HL-60 (cell line): ENCODE data around the gene DGKI.

Experiments used
- DNase-seq, 2 experiments: peaks; one replicate each; pipeline ENCODE4 v3.0.0-alpha.2; 2010 to 2020; ENCODE audit warnings: low read depth in 1 of 2, low spot score in 1 of 2
- H3K27ac ChIP-seq: fragments of 250-450 bp; sonication (Bioruptor Pico); replicated peaks from 2 replicates; pipeline ENCODE4 v1.5.1; 2020; ENCODE audit warnings: mild to moderate bottlenecking, moderate library complexity
- H3K27me3 ChIP-seq: fragments of 250-450 bp; sonication (Bioruptor Pico); 2 replicates; pipeline ENCODE4 v1.5.1; 2021; ENCODE audit warnings: mild to moderate bottlenecking, moderate library complexity; ENCODE audit not compliant: insufficient read depth, poor library complexity, severe bottlenecking
- H3K4me3 ChIP-seq: replicated peaks from 2 replicates; pipeline ENCODE4 v1.5.1; 2011; ENCODE audit warnings: mild to moderate bottlenecking, control low read depth, low read length; ENCODE audit not compliant: insufficient read depth
- GABPA ChIP-seq: IDR thresholded peaks from 2 replicates; pipeline ENCODE4 v1.6.1; 2012; ENCODE audit warnings: low read depth
- POLR2AphosphoS5 ChIP-seq: IDR thresholded peaks from 2 replicates; pipeline ENCODE4 v1.6.1; 2012; ENCODE audit warnings: low read depth
- SPI1 ChIP-seq: IDR thresholded peaks from 2 replicates; pipeline ENCODE4 v1.6.1; 2012; ENCODE audit warnings: low read depth, mild to moderate bottlenecking, borderline replicate concordance
- TF ChIP-seq, protein P1 (sequence below): IDR thresholded peaks from one replicate; pipeline ENCODE4 v1.5.1; 2011; ENCODE audit warnings: low read length, control low read depth, inconsistent platforms; ENCODE audit not compliant: insufficient read depth
- TF ChIP-seq, protein P2 (sequence below): IDR thresholded peaks from 2 replicates; pipeline ENCODE4 v1.6.1; 2012; ENCODE audit warnings: low read depth; ENCODE audit not compliant: insufficient replicate concordance

DGKI gene

GRCh38 chr7:137606061-137606674 lies 240.6 kb downstream of the DGKI start:
- Histone ChIP-seq H3K4me3 (no peak overlapping the region), H3K27me3 (peaks cover 5% of the 10 kb centered on the region), H3K27ac (no peak overlapping the region)
- TF ChIP-seq, protein P1, sequence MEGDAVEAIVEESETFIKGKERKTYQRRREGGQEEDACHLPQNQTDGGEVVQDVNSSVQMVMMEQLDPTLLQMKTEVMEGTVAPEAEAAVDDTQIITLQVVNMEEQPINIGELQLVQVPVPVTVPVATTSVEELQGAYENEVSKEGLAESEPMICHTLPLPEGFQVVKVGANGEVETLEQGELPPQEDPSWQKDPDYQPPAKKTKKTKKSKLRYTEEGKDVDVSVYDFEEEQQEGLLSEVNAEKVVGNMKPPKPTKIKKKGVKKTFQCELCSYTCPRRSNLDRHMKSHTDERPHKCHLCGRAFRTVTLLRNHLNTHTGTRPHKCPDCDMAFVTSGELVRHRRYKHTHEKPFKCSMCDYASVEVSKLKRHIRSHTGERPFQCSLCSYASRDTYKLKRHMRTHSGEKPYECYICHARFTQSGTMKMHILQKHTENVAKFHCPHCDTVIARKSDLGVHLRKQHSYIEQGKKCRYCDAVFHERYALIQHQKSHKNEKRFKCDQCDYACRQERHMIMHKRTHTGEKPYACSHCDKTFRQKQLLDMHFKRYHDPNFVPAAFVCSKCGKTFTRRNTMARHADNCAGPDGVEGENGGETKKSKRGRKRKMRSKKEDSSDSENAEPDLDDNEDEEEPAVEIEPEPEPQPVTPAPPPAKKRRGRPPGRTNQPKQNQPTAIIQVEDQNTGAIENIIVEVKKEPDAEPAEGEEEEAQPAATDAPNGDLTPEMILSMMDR = peak; percentile 7
- no peak for TF ChIP-seq POLR2AphosphoS5
- DNase-seq = no peak

- Histone ChIP-seq H3K27ac (no peak overlapping the region), H3K27me3 (peaks cover 5% of the 10 kb centered on the region), H3K4me3 (no peak overlapping the region)
- TF ChIP-seq GABPA = no peak
- TF ChIP-seq POLR2AphosphoS5 = no peak
- no peak for TF ChIP-seq SPI1
- TF ChIP-seq, protein P1 = no peak
- TF ChIP-seq, protein P2, sequence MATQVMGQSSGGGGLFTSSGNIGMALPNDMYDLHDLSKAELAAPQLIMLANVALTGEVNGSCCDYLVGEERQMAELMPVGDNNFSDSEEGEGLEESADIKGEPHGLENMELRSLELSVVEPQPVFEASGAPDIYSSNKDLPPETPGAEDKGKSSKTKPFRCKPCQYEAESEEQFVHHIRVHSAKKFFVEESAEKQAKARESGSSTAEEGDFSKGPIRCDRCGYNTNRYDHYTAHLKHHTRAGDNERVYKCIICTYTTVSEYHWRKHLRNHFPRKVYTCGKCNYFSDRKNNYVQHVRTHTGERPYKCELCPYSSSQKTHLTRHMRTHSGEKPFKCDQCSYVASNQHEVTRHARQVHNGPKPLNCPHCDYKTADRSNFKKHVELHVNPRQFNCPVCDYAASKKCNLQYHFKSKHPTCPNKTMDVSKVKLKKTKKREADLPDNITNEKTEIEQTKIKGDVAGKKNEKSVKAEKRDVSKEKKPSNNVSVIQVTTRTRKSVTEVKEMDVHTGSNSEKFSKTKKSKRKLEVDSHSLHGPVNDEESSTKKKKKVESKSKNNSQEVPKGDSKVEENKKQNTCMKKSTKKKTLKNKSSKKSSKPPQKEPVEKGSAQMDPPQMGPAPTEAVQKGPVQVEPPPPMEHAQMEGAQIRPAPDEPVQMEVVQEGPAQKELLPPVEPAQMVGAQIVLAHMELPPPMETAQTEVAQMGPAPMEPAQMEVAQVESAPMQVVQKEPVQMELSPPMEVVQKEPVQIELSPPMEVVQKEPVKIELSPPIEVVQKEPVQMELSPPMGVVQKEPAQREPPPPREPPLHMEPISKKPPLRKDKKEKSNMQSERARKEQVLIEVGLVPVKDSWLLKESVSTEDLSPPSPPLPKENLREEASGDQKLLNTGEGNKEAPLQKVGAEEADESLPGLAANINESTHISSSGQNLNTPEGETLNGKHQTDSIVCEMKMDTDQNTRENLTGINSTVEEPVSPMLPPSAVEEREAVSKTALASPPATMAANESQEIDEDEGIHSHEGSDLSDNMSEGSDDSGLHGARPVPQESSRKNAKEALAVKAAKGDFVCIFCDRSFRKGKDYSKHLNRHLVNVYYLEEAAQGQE = no peak
- no peak for DNase-seq
Measured at GRCh38 chr7:137603043-137603442, 243.7 kb downstream of the DGKI start.

DNA sequence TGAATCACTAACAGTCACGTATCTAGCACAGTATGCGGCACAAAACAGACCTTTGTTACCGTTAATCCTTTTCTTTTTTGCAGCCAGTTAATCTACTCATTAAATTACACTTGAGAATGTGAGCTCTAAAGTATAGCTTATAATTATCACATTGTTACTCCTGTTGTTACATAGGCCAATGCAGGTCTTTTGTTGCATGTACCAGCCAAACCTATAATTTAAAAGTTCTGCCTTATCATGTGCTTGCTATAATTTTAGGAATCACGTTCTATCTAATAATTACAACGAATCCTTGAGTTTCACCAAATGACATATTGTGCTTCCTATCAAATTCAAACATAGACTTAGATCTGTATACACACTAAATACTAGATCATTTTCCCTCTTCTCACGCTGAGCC lies 245.1 kb downstream of the DGKI start:
- H3K27me3 ChIP-seq = peaks cover 2% of the 10 kb centered on the region
- no peak for DNase-seq
- H3K4me3 ChIP-seq = no peak overlapping the region
- no peak for TF ChIP-seq GABPA
- TF ChIP-seq, protein P1 = no peak
- TF ChIP-seq, protein P2 = no peak
- no peak for TF ChIP-seq SPI1
- no peak for TF ChIP-seq POLR2AphosphoS5
- no peak overlapping the region for H3K27ac ChIP-seq

DNA sequence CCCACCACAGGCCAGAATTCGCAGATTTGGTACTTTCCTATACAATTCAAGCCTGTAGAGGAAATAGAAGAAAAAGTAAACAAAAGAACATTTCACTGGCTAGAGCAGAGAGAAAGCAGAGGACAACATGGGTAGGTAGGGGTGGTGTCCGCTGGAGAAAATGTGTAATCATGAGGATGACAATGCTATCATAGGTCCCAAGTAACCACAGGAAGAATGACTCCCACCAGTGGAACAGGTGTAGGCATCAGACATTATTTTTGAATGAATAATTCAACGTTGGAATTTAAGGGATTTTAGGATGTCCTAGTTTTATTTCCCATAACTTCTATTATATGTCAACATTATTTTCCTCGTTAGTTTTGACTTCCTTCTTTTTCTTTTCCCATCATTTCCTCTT lies 248.9 kb downstream of the DGKI start:
- DNase-seq = no peak
- no peak for TF ChIP-seq POLR2AphosphoS5
- TF ChIP-seq, protein P2 = no peak
- TF ChIP-seq, protein P1 = no peak
- no peak for TF ChIP-seq SPI1
- no peak for TF ChIP-seq GABPA
- no peak overlapping the region for H3K4me3 ChIP-seq
- H3K27ac ChIP-seq = no peak overlapping the region
- H3K27me3 ChIP-seq = no peaks in the 10 kb centered on the region
